Measurements from ENCODE around the gene PIP5K1B.

DNA sequence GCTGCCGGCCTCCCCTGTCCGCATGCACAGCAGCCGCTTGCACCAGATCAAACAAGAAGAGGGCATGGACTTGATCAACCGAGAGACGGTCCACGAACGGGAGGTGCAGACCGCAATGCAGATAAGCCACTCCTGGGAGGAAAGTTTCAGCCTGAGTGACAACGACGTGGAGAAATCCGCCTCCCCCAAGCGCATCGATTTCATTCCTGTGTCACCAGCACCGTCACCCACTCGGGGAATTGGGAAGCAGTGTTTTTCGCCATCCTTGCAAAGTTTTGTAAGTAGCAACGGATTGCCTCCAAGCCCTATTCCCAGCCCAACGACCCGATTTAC is 75.3 kb downstream of the PIP5K1B start:
- TF ChIP-seq, protein P1, sequence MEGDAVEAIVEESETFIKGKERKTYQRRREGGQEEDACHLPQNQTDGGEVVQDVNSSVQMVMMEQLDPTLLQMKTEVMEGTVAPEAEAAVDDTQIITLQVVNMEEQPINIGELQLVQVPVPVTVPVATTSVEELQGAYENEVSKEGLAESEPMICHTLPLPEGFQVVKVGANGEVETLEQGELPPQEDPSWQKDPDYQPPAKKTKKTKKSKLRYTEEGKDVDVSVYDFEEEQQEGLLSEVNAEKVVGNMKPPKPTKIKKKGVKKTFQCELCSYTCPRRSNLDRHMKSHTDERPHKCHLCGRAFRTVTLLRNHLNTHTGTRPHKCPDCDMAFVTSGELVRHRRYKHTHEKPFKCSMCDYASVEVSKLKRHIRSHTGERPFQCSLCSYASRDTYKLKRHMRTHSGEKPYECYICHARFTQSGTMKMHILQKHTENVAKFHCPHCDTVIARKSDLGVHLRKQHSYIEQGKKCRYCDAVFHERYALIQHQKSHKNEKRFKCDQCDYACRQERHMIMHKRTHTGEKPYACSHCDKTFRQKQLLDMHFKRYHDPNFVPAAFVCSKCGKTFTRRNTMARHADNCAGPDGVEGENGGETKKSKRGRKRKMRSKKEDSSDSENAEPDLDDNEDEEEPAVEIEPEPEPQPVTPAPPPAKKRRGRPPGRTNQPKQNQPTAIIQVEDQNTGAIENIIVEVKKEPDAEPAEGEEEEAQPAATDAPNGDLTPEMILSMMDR (IDR thresholded peaks at IDR 0.05), result no peak
- TF ChIP-seq EZH2 (IDR thresholded peaks at IDR 0.05; ENCODE audit: borderline replicate concordance, insufficient read depth, low read depth, low read length, poor library complexity, severe bottlenecking), result no peak

Data from B cell (primary cell).